M059J (cell line): ENCODE measurements around the gene LMAN1L. TPM values are rescaled to one million over a fixed set of nuclear protein-coding genes. Genes with fewer than 3 reads are reported as not detected.

Experiments
- DNase-seq: peaks from one replicate; pipeline ENCODE4 v3.0.0-alpha.2; 2012; ENCODE audit warnings: low read depth
- total RNA-seq: library from RNA; depleted of rRNA; stranded (reverse); fragments of >200 nt; shearing (Covaris generic); gene quantifications from 2 replicates; pipeline ENCODE4 v1.2.3, GENCODE V29; 2014; rRNA removed

LMAN1L gene
- not detected in 2 replicates for total RNA-seq

- no peak for DNase-seq
Observed at GRCh38 chr15:74812533-74812932, at the start of gene LMAN1L. Gene LMAN1L, plus strand, starts transcription at chr15:74812835. Its CDS starts 20 bp downstream, at chr15:74812855.

- no peak for DNase-seq
Observed at GRCh38 chr15:74763416-74763815, 49.2 kb upstream of the LMAN1L start.

- no peak for DNase-seq
Observed at GRCh38 chr15:74767167-74768098, 45.2 kb upstream of the LMAN1L start.

GRCh38 chr15:74768099-74768770 is 44.4 kb upstream of the LMAN1L start:
- DNase-seq, result no peak

GRCh38 chr15:74768771-74769342 is 43.8 kb upstream of the LMAN1L start:
- peak; percentile 47 for DNase-seq

GRCh38 chr15:74769463-74770025 is 43.1 kb upstream of the LMAN1L start:
- DNase-seq, result no peak

GRCh38 chr15:74770211-74770903 is 42.3 kb upstream of the LMAN1L start:
- DNase-seq, result no peak

- DNase-seq, result no peak
Observed at GRCh38 chr15:74773329-74773728, 39.3 kb upstream of the LMAN1L start.

GRCh38 chr15:74773731-74774252 is 38.8 kb upstream of the LMAN1L start:
- no peak for DNase-seq

GRCh38 chr15:74775132-74775562 is 37.5 kb upstream of the LMAN1L start:
- no peak for DNase-seq

- DNase-seq, result no peak
Observed at GRCh38 chr15:74775894-74776293, 36.7 kb upstream of the LMAN1L start.

- DNase-seq, result no peak
Observed at GRCh38 chr15:74776821-74777768, 35.5 kb upstream of the LMAN1L start.

GRCh38 chr15:74777769-74778598 is 34.7 kb upstream of the LMAN1L start:
- no peak for DNase-seq

- no peak for DNase-seq
Observed at GRCh38 chr15:74778599-74778970, 34.0 kb upstream of the LMAN1L start.

GRCh38 chr15:74779162-74779648 is 33.4 kb upstream of the LMAN1L start:
- no peak for DNase-seq

- no peak for DNase-seq
Observed at GRCh38 chr15:74780523-74781430, 31.9 kb upstream of the LMAN1L start.

GRCh38 chr15:74781431-74782258 is 31.0 kb upstream of the LMAN1L start, which contains the start of gene CSK:
Gene CSK, plus strand, starts transcription at chr15:74782080. Its CDS starts 16,218 bp downstream, at chr15:74798298.
- peak; percentile 61 for DNase-seq
